IMR-90 (cell line): Measurements from ENCODE around the gene OR51B4. TPM values are rescaled to one million over a fixed set of nuclear protein-coding genes. Genes with fewer than 3 reads are reported as not detected.
A peak's percentile ranks its signal among the peaks of the same experiment; 100 is the strongest.

ENCODE experiments used
- ATAC-seq: fragments of 200-7000 bp; cut with Tn5 transposase; 2 replicates; pipeline ENCODE4 v1.9.1; 2020; ENCODE audit warnings: low read depth, mild to moderate bottlenecking, moderate library complexity
- BruUV-seq: library from RNA; stranded (reverse); fragments of 400-500 nt; replicated peaks from 2 replicates; lab custom pipeline; 2021; lab: Mats Ljungman, UMichigan
- CTCF ChIA-PET: fragments of 300-600 bp; formaldehyde crosslinking; extraction: SDS; loops from one replicate; lab custom pipeline; 2021; ENCODE audit warnings: antibody characterized with exemption; lab: Yijun Ruan, JAX
- POLR2A ChIA-PET: fragments of 300-600 bp; sonication (Branson Sonifier 250); formaldehyde crosslinking; loops from one replicate; lab custom pipeline; 2022; ENCODE audit warnings: antibody characterized with exemption; ENCODE audit not compliant: unreplicated experiment; lab: Charles Lee
- DNase-seq: peaks from one replicate; pipeline ENCODE4 v3.0.0; 2013
- H2AFZ ChIP-seq: replicated peaks from 2 replicates; pipeline ENCODE3; 2013; ENCODE audit warnings: low read length, mild to moderate bottlenecking; ENCODE audit not compliant: poor library complexity
- H2AK5ac ChIP-seq: 2 replicates; pipeline ENCODE4 v1.6.1; 2013; ENCODE audit warnings: low read depth, low read length, inconsistent platforms
- H2AK9ac ChIP-seq: replicated peaks from 2 replicates; pipeline ENCODE3; 2013; ENCODE audit warnings: mild to moderate bottlenecking, low read depth, low read length, moderate library complexity; ENCODE audit not compliant: poor library complexity
- H2BK120ac ChIP-seq: 2 replicates; pipeline ENCODE4 v1.6.1; 2013; ENCODE audit warnings: low read depth, low read length, inconsistent platforms
- H2BK15ac ChIP-seq: 3 replicates; pipeline ENCODE4 v1.6.1; 2013; ENCODE audit warnings: low read depth, low read length, inconsistent platforms
- H2BK20ac ChIP-seq: 2 replicates; pipeline ENCODE4 v1.6.1; 2013; ENCODE audit warnings: low read depth, mild to moderate bottlenecking, inconsistent platforms, low read length, moderate library complexity
- H2BK5ac ChIP-seq: 2 replicates; pipeline ENCODE4 v1.6.1; 2013; ENCODE audit warnings: mild to moderate bottlenecking, low read depth, low read length, inconsistent platforms; ENCODE audit not compliant: poor library complexity, severe bottlenecking
- H3K14ac ChIP-seq: replicated peaks from 2 replicates; pipeline ENCODE4 v1.6.1; 2013; ENCODE audit warnings: low read depth, low read length, inconsistent platforms
- H3K18ac ChIP-seq: 2 replicates; pipeline ENCODE4 v1.6.1; 2013; ENCODE audit warnings: low read depth, low read length, control low read depth
- H3K23ac ChIP-seq: 2 replicates; pipeline ENCODE4 v1.6.1; 2013; ENCODE audit warnings: low read depth, low read length, inconsistent platforms
- H3K27ac ChIP-seq: 2 replicates; pipeline ENCODE4 v1.5.1; 2013; ENCODE audit warnings: mild to moderate bottlenecking, control low read depth, low read length; ENCODE audit not compliant: insufficient read depth
- H3K27me3 ChIP-seq: 2 replicates; pipeline ENCODE4 v1.6.1; 2013; ENCODE audit warnings: low read length; ENCODE audit not compliant: control insufficient read depth, insufficient read depth
- H3K36me3 ChIP-seq: 2 replicates; pipeline ENCODE4 v1.6.1; 2013; ENCODE audit warnings: low read length, mixed read lengths; ENCODE audit not compliant: control insufficient read depth, insufficient read depth
- H3K4ac ChIP-seq: 2 replicates; pipeline ENCODE4 v1.6.1; 2013; ENCODE audit warnings: low read depth, low read length, inconsistent platforms
- H3K4me1 ChIP-seq: 2 replicates; pipeline ENCODE4 v1.6.1; 2013; ENCODE audit warnings: low read length, mixed read lengths; ENCODE audit not compliant: control insufficient read depth, insufficient read depth
- H3K4me2 ChIP-seq: 2 replicates; pipeline ENCODE4 v1.6.1; 2013; ENCODE audit warnings: low read depth, mild to moderate bottlenecking, control low read depth, low read length, moderate library complexity
- H3K4me3 ChIP-seq: 2 replicates; pipeline ENCODE4 v1.5.1; 2013; ENCODE audit warnings: low read depth, mild to moderate bottlenecking, control low read depth, low read length, moderate library complexity; ENCODE audit not compliant: insufficient read depth
- H3K56ac ChIP-seq: 2 replicates; pipeline ENCODE4 v1.6.1; 2013; ENCODE audit warnings: low read length, inconsistent platforms; ENCODE audit not compliant: insufficient read depth; ENCODE audit errors: extremely low read depth
- H3K79me1 ChIP-seq, 2 experiments: 2 replicates each; pipeline ENCODE4 v1.6.1; 2013; ENCODE audit warnings: low read length in 2 of 2, inconsistent platforms in 1 of 2, low read depth in 1 of 2
- H3K9ac ChIP-seq: 2 replicates; pipeline ENCODE4 v1.6.1; 2013; ENCODE audit warnings: low read depth, low read length, control low read depth
- H3K9me1 ChIP-seq: 2 replicates; pipeline ENCODE4 v1.6.1; 2013; ENCODE audit warnings: low read length, inconsistent platforms; ENCODE audit not compliant: insufficient read depth
- H3K9me3 ChIP-seq: 2 replicates; pipeline ENCODE4 v1.6.1; 2013; ENCODE audit warnings: low read length; ENCODE audit not compliant: control insufficient read depth, insufficient read depth
- H4K20me1 ChIP-seq: 2 replicates; pipeline ENCODE4 v1.6.1; 2013; ENCODE audit warnings: low read length, inconsistent platforms; ENCODE audit not compliant: insufficient read depth
- H4K5ac ChIP-seq: 2 replicates; pipeline ENCODE4 v1.6.1; 2013; ENCODE audit warnings: mild to moderate bottlenecking, low read depth, low read length, control low read depth
- H4K8ac ChIP-seq, 2 experiments: 2 replicates each; pipeline ENCODE4 v1.6.1; 2013; ENCODE audit warnings: low read depth in 2 of 2, low read length in 2 of 2, control low read depth in 1 of 2, inconsistent platforms in 1 of 2
- H4K91ac ChIP-seq: 2 replicates; pipeline ENCODE4 v1.6.1; 2013; ENCODE audit warnings: low read depth, low read length, inconsistent platforms; ENCODE audit not compliant: insufficient read depth
- CEBPB ChIP-seq: IDR thresholded peaks from 2 replicates; pipeline ENCODE4 v1.6.1; 2012; ENCODE audit warnings: low read depth, low read length, improper control_type of control experiment
- CHD1 ChIP-seq: IDR thresholded peaks from 2 replicates; pipeline ENCODE4 v1.6.1; 2012; ENCODE audit warnings: low read depth, low read length, improper control_type of control experiment
- CTCF ChIP-seq: conservative IDR thresholded peaks from 2 replicates; pipeline ENCODE4 v1.5.1; 2012; ENCODE audit warnings: mild to moderate bottlenecking, low read depth, low read length, improper control_type of control experiment
- ELK1 ChIP-seq: fragments of 150-350 bp; IDR thresholded peaks from 2 replicates; pipeline ENCODE4 v1.6.1; 2016; ENCODE audit warnings: low read depth, mild to moderate bottlenecking, low read length, moderate library complexity, borderline replicate concordance
- MAFK ChIP-seq: IDR thresholded peaks from 2 replicates; pipeline ENCODE4 v1.6.1; 2012; ENCODE audit warnings: low read depth, low read length, improper control_type of control experiment
- MAZ ChIP-seq: IDR thresholded peaks from 2 replicates; pipeline ENCODE4 v1.6.1; 2012; ENCODE audit warnings: low read depth, mild to moderate bottlenecking, low read length, improper control_type of control experiment, moderate library complexity, borderline replicate concordance
- RCOR1 ChIP-seq: IDR thresholded peaks from 2 replicates; pipeline ENCODE4 v1.6.1; 2012; ENCODE audit warnings: mild to moderate bottlenecking, low read length, improper control_type of control experiment; ENCODE audit not compliant: insufficient replicate concordance
- RFX5 ChIP-seq: IDR thresholded peaks from 2 replicates; pipeline ENCODE4 v1.8.0; 2012; ENCODE audit warnings: low read depth, mild to moderate bottlenecking, low read length, moderate library complexity
- SMC3 ChIP-seq: fragments of 150-350 bp; IDR thresholded peaks from 2 replicates; pipeline ENCODE4 v1.6.1; 2016; ENCODE audit warnings: low read depth, mild to moderate bottlenecking, antibody characterized with exemption, low read length, moderate library complexity
- WGBS, 2 experiments: methylation state at CpG; one replicate each; pipeline versions ENCODE4 v1.1.5 to v1.1.7; 2013; ENCODE audit warnings: missing lambda C conversion rate in 2 of 2; ENCODE audit not compliant: insufficient read length in 1 of 2; ENCODE audit errors: extremely low coverage in 2 of 2; 5-methylcytosine and 5-hydroxymethylcytosine counted together
- dilution Hi-C: fragments of 300-500 bp; cut with HindIII; formaldehyde crosslinking; loops from one replicate; pipeline ENCODE4 v1.14.3; 2018; ENCODE audit warnings: low sequenced_read_pairs; ENCODE audit not compliant: unreplicated experiment
- in situ Hi-C: fragments of 300-500 bp; cut with MboI; formaldehyde crosslinking; loops from 3 replicates; pipeline ENCODE4 v1.14.3; 2019; ENCODE audit warnings: low sequenced_read_pairs, inconsistent platforms, mixed read lengths
- intact Hi-C: fragments of 100-400 bp; cut with micrococcal nuclease; formaldehyde crosslinking; loops from 2 replicates; pipeline ENCODE4 v1.10.0; 2022
- polyA plus RNA-seq, 3 experiments: library from polyadenylated mRNA; depleted of rRNA; stranded (reverse); fragments of >200 nt; gene quantifications; 2 replicates each; pipeline ENCODE4 v1.2.3, GENCODE V29; 2012; ENCODE audit warnings: low replicate concordance in 1 of 3
- total RNA-seq: library from RNA; depleted of rRNA; stranded (reverse); fragments of >200 nt; gene quantifications from 2 replicates; pipeline ENCODE4 v1.2.3, GENCODE V29; 2012

Gene OR51B4
- total and polyA plus RNA-seq, 2 of the 4 experiments (the other 2 are of a cell fraction): not detected

- Histone ChIP-seq H4K8ac (peak overlapping the region in 1 of 2 experiments; percentile 1; a peak in 1 of 4 replicates), H3K9ac (no peak overlapping the region), H3K56ac (no peak overlapping the region), H3K4me2 (no peak overlapping the region), H3K9me1 (peaks cover 10% of the 10 kb centered on the region), H3K14ac (no peak overlapping the region), H4K20me1 (no peaks in the 10 kb centered on the region), H3K4ac (peak overlapping the region; percentile 26; the same call in 1 of the 2 replicates), H4K5ac (no peak overlapping the region; the same call in 1 of the 2 replicates), H2BK120ac (peak overlapping the region; percentile 66), H3K27ac (no peak overlapping the region), H3K9me3 (no peaks in the 10 kb centered on the region), H3K18ac (peak overlapping the region; percentile 31; the same call in 1 of the 2 replicates), H3K23ac (no peak overlapping the region), H3K79me1 (no peaks in the 10 kb centered on the region), H2AK9ac (no peak overlapping the region), H3K4me1 (peaks cover 16% of the 10 kb centered on the region), H2BK20ac (peak overlapping the region; percentile 53; the same call in 1 of the 2 replicates), H2BK15ac (peak overlapping the region; percentile 54; the same call in 1 of the 3 replicates), H2BK5ac (no peak overlapping the region), H2AK5ac (no peak overlapping the region), H2AFZ (no peak overlapping the region), H3K36me3 (no peaks in the 10 kb centered on the region), H3K4me3 (no peak overlapping the region), H3K27me3 (no peaks in the 10 kb centered on the region), H4K91ac (0 out of 2 replicates have a peak overlapping the region, but pooled peaks have one; percentile 31)
- no peak for TF ChIP-seq CTCF
- TF ChIP-seq MAZ: no peak
- TF ChIP-seq CHD1: no peak
- TF ChIP-seq ELK1: no peak
- no peak for TF ChIP-seq SMC3
- TF ChIP-seq RFX5: no peak
- no peak for TF ChIP-seq CEBPB
- no peak for TF ChIP-seq RCOR1
- no peak for TF ChIP-seq MAFK
- no peak for DNase-seq
- intact Hi-C loops: no loop called here
- no CpG with 5 or more reads among the region's 2 CpGs for WGBS, 2 experiments
- ChIA-PET POLR2A (no interaction called here), CTCF (interaction anchor here (1.3 kb wide), 1 partner anchor 15 kb away, joined by 3 read pairs; no protein-coding TSS in a partner anchor)
- no peak for ATAC-seq
- BruUV-seq: no TSS peak
- in situ Hi-C loops: no loop called here
- dilution Hi-C loops: no loop called here
Observed at GRCh38 chr11:5276697-5277096, 25.0 kb downstream of the OR51B4 start.
